HepG2 (cell line): ENCODE data around the gene RPS28. TPM values are rescaled to one million over a fixed set of nuclear protein-coding genes. Genes with fewer than 3 reads are reported as not detected.

Source experiments
- DMAP1 ChIP-seq: IDR thresholded peaks from 2 replicates; pipeline ENCODE4 v1.6.1; 2016
- JUNB ChIP-seq: sonication (generic); formaldehyde crosslinking; IDR thresholded peaks from 2 replicates; pipeline ENCODE4 v1.8.0; 2022; ENCODE audit warnings: missing genetic modification reagents, mild to moderate bottlenecking, borderline replicate concordance
- NPAS2 ChIP-seq: sonication (generic); formaldehyde crosslinking; IDR thresholded peaks from 2 replicates; pipeline ENCODE4 v1.8.0; 2022; ENCODE audit warnings: mild to moderate bottlenecking, missing genetic modification reagents, borderline replicate concordance
- ZMYM4 ChIP-seq: sonication (generic); formaldehyde crosslinking; IDR thresholded peaks from 2 replicates; pipeline ENCODE4 v1.8.1; 2023; ENCODE audit warnings: mild to moderate bottlenecking, missing genetic modification reagents
- ZNF30 ChIP-seq: sonication (generic); formaldehyde crosslinking; IDR thresholded peaks from 2 replicates; pipeline ENCODE4 v1.5.0; 2020; ENCODE audit warnings: mild to moderate bottlenecking, missing genetic modification reagents
- ZNF335 ChIP-seq: sonication (generic); formaldehyde crosslinking; IDR thresholded peaks from 2 replicates; pipeline ENCODE4 v1.4.0; 2020; ENCODE audit warnings: missing genetic modification reagents
- ZNF34 ChIP-seq: sonication (generic); formaldehyde crosslinking; IDR thresholded peaks from 2 replicates; pipeline ENCODE4 v1.4.0; 2020; ENCODE audit warnings: mild to moderate bottlenecking, missing genetic modification reagents, borderline replicate concordance
- ZNF672 ChIP-seq: sonication (generic); formaldehyde crosslinking; IDR thresholded peaks from 2 replicates; pipeline ENCODE4 v1.8.1; 2022; ENCODE audit warnings: missing genetic modification reagents
- polyA plus RNA-seq, 8 experiments: library from polyadenylated mRNA; depleted of rRNA in 3 of 8; stranded (reverse) in 7 of 8; unstranded in 1 of 8; fragments of >200 nt; fragmentation: Illumina TruSeq in 4 of 8; extraction: Trizol in 4 of 8; gene quantifications; 2 replicates each; pipeline versions ENCODE4 v1.2.1 to v1.2.3, GENCODE V29; 2011 to 2016; ENCODE audit warnings: low read depth in 4 of 8, missing spikeins in 1 of 8, mixed read lengths in 1 of 8; ENCODE audit not compliant: insufficient read depth in 1 of 8
- total RNA-seq, 5 experiments: library from RNA; depleted of rRNA; stranded (reverse); fragments of >200 nt; fragmentation: Illumina TruSeq; extraction: Trizol; gene quantifications; 2 replicates each; pipeline ENCODE4 v1.2.3, GENCODE V29; 2016; ENCODE audit warnings: low read depth in 1 of 5
- TF ChIP-seq, protein P1 (sequence below): sonication (generic); formaldehyde crosslinking; IDR thresholded peaks from 2 replicates; pipeline ENCODE4 v1.4.0; 2020; ENCODE audit warnings: missing genetic modification reagents
- TF ChIP-seq, protein P2 (sequence below): sonication (generic); formaldehyde crosslinking; IDR thresholded peaks from 2 replicates; pipeline ENCODE4 v1.5.0; 2020; ENCODE audit warnings: mild to moderate bottlenecking, missing genetic modification reagents
- TF ChIP-seq, protein P3 (sequence below): sonication (generic); formaldehyde crosslinking; IDR thresholded peaks from 2 replicates; pipeline ENCODE4 v1.5.1; 2020; ENCODE audit warnings: missing genetic modification reagents, mild to moderate bottlenecking, borderline replicate concordance
- TF ChIP-seq, protein P4 (sequence below): sonication (generic); formaldehyde crosslinking; IDR thresholded peaks from 2 replicates; pipeline ENCODE4 v1.5.0; 2020; ENCODE audit warnings: missing genetic modification reagents
- TF ChIP-seq, protein P5 (sequence below): sonication (generic); formaldehyde crosslinking; IDR thresholded peaks from 2 replicates; pipeline ENCODE4 v1.9.0; 2021; ENCODE audit warnings: missing genetic modification reagents, mild to moderate bottlenecking, borderline replicate concordance
- TF ChIP-seq, protein P6 (sequence below): sonication (generic); formaldehyde crosslinking; IDR thresholded peaks from 2 replicates; pipeline ENCODE4 v1.4.0; 2020; ENCODE audit warnings: missing genetic modification reagents
- TF ChIP-seq, protein P7 (sequence below): sonication (generic); formaldehyde crosslinking; IDR thresholded peaks from 2 replicates; pipeline ENCODE4 v1.5.0; 2020; ENCODE audit warnings: missing genetic modification reagents

RPS28 gene
- total and polyA plus RNA-seq, 2 of the 13 experiments (the other 11 are each of a cell fraction or from before 2014, with no cell fraction given): 281 to 545 TPM

DNA sequence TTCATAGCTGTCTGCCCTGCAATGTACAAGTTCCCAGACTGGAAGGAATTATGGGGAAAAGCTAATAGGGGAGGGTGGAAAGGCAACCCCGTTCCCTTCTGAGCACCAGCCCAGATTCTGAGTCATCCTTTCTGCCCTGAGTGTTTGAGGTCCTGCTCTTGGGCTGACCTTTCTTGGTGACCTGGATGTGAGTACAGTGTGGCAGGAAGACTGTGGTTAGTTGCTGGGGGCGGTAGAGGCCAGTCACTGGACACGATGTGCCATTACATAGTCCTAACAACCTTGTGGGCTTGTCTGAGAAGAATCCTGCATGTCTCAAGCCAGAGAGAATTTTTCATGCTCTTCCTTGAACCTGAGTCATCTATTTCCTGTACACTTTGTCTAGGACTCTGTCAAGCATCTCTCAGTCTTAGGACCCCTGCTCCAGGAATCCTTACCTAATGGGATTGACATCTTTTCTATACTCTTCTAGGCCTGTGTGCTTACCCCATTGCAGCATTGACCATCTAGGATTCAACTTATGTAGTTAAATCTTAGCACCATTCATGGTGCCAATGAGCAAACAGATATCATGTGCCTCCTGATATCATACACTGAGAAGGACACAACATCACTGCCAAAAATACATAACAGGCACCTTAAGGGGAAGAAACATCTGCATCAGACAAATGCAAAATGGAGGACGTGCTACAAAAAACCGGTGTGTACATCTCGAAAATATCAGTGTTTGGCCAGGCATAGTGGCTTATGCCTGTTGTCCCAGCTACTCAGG lies 34.5 kb downstream of the RPS28 start (continued):
- TF ChIP-seq ZNF335 (CRISPR knock-in tag): peak; percentile 79; the same call in 1 of the 2 replicates
- TF ChIP-seq, protein P1, sequence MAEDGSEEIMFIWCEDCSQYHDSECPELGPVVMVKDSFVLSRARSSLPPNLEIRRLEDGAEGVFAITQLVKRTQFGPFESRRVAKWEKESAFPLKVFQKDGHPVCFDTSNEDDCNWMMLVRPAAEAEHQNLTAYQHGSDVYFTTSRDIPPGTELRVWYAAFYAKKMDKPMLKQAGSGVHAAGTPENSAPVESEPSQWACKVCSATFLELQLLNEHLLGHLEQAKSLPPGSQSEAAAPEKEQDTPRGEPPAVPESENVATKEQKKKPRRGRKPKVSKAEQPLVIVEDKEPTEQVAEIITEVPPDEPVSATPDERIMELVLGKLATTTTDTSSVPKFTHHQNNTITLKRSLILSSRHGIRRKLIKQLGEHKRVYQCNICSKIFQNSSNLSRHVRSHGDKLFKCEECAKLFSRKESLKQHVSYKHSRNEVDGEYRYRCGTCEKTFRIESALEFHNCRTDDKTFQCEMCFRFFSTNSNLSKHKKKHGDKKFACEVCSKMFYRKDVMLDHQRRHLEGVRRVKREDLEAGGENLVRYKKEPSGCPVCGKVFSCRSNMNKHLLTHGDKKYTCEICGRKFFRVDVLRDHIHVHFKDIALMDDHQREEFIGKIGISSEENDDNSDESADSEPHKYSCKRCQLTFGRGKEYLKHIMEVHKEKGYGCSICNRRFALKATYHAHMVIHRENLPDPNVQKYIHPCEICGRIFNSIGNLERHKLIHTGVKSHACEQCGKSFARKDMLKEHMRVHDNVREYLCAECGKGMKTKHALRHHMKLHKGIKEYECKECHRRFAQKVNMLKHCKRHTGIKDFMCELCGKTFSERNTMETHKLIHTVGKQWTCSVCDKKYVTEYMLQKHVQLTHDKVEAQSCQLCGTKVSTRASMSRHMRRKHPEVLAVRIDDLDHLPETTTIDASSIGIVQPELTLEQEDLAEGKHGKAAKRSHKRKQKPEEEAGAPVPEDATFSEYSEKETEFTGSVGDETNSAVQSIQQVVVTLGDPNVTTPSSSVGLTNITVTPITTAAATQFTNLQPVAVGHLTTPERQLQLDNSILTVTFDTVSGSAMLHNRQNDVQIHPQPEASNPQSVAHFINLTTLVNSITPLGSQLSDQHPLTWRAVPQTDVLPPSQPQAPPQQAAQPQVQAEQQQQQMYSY (CRISPR knock-in tag): no peak
- TF ChIP-seq, protein P2, sequence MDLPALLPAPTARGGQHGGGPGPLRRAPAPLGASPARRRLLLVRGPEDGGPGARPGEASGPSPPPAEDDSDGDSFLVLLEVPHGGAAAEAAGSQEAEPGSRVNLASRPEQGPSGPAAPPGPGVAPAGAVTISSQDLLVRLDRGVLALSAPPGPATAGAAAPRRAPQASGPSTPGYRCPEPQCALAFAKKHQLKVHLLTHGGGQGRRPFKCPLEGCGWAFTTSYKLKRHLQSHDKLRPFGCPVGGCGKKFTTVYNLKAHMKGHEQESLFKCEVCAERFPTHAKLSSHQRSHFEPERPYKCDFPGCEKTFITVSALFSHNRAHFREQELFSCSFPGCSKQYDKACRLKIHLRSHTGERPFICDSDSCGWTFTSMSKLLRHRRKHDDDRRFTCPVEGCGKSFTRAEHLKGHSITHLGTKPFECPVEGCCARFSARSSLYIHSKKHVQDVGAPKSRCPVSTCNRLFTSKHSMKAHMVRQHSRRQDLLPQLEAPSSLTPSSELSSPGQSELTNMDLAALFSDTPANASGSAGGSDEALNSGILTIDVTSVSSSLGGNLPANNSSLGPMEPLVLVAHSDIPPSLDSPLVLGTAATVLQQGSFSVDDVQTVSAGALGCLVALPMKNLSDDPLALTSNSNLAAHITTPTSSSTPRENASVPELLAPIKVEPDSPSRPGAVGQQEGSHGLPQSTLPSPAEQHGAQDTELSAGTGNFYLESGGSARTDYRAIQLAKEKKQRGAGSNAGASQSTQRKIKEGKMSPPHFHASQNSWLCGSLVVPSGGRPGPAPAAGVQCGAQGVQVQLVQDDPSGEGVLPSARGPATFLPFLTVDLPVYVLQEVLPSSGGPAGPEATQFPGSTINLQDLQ (CRISPR knock-in tag): no peak
- TF ChIP-seq, protein P3, sequence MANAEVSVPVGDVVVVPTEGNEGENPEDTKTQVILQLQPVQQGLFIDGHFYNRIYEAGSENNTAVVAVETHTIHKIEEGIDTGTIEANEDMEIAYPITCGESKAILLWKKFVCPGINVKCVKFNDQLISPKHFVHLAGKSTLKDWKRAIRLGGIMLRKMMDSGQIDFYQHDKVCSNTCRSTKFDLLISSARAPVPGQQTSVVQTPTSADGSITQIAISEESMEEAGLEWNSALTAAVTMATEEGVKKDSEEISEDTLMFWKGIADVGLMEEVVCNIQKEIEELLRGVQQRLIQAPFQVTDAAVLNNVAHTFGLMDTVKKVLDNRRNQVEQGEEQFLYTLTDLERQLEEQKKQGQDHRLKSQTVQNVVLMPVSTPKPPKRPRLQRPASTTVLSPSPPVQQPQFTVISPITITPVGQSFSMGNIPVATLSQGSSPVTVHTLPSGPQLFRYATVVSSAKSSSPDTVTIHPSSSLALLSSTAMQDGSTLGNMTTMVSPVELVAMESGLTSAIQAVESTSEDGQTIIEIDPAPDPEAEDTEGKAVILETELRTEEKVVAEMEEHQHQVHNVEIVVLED: no peak
- no peak for TF ChIP-seq ZNF30
- TF ChIP-seq, protein P4, sequence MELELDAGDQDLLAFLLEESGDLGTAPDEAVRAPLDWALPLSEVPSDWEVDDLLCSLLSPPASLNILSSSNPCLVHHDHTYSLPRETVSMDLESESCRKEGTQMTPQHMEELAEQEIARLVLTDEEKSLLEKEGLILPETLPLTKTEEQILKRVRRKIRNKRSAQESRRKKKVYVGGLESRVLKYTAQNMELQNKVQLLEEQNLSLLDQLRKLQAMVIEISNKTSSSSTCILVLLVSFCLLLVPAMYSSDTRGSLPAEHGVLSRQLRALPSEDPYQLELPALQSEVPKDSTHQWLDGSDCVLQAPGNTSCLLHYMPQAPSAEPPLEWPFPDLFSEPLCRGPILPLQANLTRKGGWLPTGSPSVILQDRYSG (CRISPR knock-in tag): no peak
- TF ChIP-seq ZNF672 (CRISPR knock-in tag): no peak
- TF ChIP-seq, protein P5, sequence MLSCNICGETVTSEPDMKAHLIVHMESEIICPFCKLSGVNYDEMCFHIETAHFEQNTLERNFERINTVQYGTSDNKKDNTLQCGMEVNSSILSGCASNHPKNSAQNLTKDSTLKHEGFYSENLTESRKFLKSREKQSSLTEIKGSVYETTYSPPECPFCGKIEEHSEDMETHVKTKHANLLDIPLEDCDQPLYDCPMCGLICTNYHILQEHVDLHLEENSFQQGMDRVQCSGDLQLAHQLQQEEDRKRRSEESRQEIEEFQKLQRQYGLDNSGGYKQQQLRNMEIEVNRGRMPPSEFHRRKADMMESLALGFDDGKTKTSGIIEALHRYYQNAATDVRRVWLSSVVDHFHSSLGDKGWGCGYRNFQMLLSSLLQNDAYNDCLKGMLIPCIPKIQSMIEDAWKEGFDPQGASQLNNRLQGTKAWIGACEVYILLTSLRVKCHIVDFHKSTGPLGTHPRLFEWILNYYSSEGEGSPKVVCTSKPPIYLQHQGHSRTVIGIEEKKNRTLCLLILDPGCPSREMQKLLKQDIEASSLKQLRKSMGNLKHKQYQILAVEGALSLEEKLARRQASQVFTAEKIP: no peak
- no peak for TF ChIP-seq ZMYM4 (CRISPR knock-in tag)
- no peak for TF ChIP-seq ZNF34
- TF ChIP-seq DMAP1: no peak; the same call in 1 of the 2 replicates
- no peak for TF ChIP-seq JUNB (CRISPR knock-in tag)
- TF ChIP-seq, protein P6, sequence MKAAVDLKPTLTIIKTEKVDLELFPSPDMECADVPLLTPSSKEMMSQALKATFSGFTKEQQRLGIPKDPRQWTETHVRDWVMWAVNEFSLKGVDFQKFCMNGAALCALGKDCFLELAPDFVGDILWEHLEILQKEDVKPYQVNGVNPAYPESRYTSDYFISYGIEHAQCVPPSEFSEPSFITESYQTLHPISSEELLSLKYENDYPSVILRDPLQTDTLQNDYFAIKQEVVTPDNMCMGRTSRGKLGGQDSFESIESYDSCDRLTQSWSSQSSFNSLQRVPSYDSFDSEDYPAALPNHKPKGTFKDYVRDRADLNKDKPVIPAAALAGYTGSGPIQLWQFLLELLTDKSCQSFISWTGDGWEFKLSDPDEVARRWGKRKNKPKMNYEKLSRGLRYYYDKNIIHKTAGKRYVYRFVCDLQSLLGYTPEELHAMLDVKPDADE (CRISPR knock-in tag): no peak
- no peak for TF ChIP-seq NPAS2
- TF ChIP-seq, protein P7, sequence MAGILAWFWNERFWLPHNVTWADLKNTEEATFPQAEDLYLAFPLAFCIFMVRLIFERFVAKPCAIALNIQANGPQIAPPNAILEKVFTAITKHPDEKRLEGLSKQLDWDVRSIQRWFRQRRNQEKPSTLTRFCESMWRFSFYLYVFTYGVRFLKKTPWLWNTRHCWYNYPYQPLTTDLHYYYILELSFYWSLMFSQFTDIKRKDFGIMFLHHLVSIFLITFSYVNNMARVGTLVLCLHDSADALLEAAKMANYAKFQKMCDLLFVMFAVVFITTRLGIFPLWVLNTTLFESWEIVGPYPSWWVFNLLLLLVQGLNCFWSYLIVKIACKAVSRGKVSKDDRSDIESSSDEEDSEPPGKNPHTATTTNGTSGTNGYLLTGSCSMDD: no peak
